NCI-H526 (cell line): ENCODE measurements around the gene ING5.

Experiments used
- DNase-seq, 2 experiments: peaks; one replicate each; lab custom pipeline; 2025; lab: John Stamatoyannopoulos, UW

ING5 gene

GRCh38 chr2:241672243-241673188 is 29.3 kb upstream of the ING5 start:
- no peak for DNase-seq

GRCh38 chr2:241673189-241673663 is 28.6 kb upstream of the ING5 start:
- no peak for DNase-seq

- no peak for DNase-seq
Measured at GRCh38 chr2:241673797-241674725, 27.8 kb upstream of the ING5 start.

GRCh38 chr2:241675885-241676284 is 26.0 kb upstream of the ING5 start:
- DNase-seq: peak in 1 of 2 experiments; percentile 55

- DNase-seq: no peak
Measured at GRCh38 chr2:241676665-241677064, 25.2 kb upstream of the ING5 start.

- no peak for DNase-seq
Measured at GRCh38 chr2:241677392-241677791, 24.4 kb upstream of the ING5 start.

GRCh38 chr2:241678307-241678706 is 23.5 kb upstream of the ING5 start:
- DNase-seq: no peak

- DNase-seq: no peak
Measured at GRCh38 chr2:241678784-241679540, 22.9 kb upstream of the ING5 start.

- DNase-seq: no peak
Measured at GRCh38 chr2:241680044-241680443, 21.8 kb upstream of the ING5 start.

- no peak for DNase-seq
Measured at GRCh38 chr2:241680827-241681599, 20.8 kb upstream of the ING5 start.

GRCh38 chr2:241686324-241686649 is 15.6 kb upstream of the ING5 start:
- DNase-seq: no peak

- DNase-seq: peak; percentile 87 to 99
Measured at GRCh38 chr2:241686650-241687425, 15.0 kb upstream of the ING5 start, which contains the start of gene DTYMK. Gene DTYMK (minus strand): TSS chr2:241686815. CDS start chr2:241686783, 32 bp downstream.

- no peak for DNase-seq
Measured at GRCh38 chr2:241689306-241689705, 12.5 kb upstream of the ING5 start.

GRCh38 chr2:241690202-241690717 is 11.6 kb upstream of the ING5 start:
- no peak for DNase-seq

GRCh38 chr2:241692448-241692847 is 9.4 kb upstream of the ING5 start:
- DNase-seq: no peak

GRCh38 chr2:241695651-241696050 is 6.2 kb upstream of the ING5 start:
- DNase-seq: no peak

GRCh38 chr2:241701149-241701398 is 765 bp upstream of the ING5 start:
- peak in 1 of 2 experiments; percentile 94 for DNase-seq

- DNase-seq: peak; percentile 79 to 95
Measured at GRCh38 chr2:241702155-241703031, 554 bp downstream of the ING5 start.

- DNase-seq: no peak
Measured at GRCh38 chr2:241703032-241703604, 1.3 kb downstream of the ING5 start.
